ENCODE data around the gene FN3K. TPM values are rescaled to one million over a fixed set of nuclear protein-coding genes. Genes with fewer than 3 reads are reported as not detected.

Gene FN3K
- total and polyA plus RNA-seq, 2 of the 13 experiments (the other 11 are each of a cell fraction or from before 2014, with no cell fraction given), result 3.5 to 12.2 TPM

- TF ChIP-seq ZNF281 (CRISPR knock-in tag; IDR thresholded peaks at IDR 0.05; ENCODE audit: borderline replicate concordance), result peak; percentile 2; the same call in 1 of the 2 replicates
- peak; percentile 72; the same call in 1 of the 2 replicates for TF ChIP-seq KDM5B (CRISPR knock-in tag; IDR thresholded peaks at IDR 0.05; ENCODE audit: borderline replicate concordance)
- TF ChIP-seq ZNF768 (CRISPR knock-in tag; IDR thresholded peaks at IDR 0.05), result peak; percentile 48; the same call in 1 of the 2 replicates
- TF ChIP-seq POGK (CRISPR knock-in tag; conservative IDR thresholded peaks at IDR 0.05), result no peak
- TF ChIP-seq HDAC1 (CRISPR knock-in tag; IDR thresholded peaks at IDR 0.05), result peak; percentile 84
- peak; percentile 76; the same call in 1 of the 2 replicates for TF ChIP-seq ZBTB38 (CRISPR knock-in tag; IDR thresholded peaks at IDR 0.05)
- no peak for TF ChIP-seq ZNF263 (CRISPR knock-in tag; IDR thresholded peaks at IDR 0.05)
- TF ChIP-seq HBP1 (CRISPR knock-in tag; IDR thresholded peaks at IDR 0.05; ENCODE audit: low read depth), result no peak; the same call in 1 of the 2 replicates
- TF ChIP-seq RAD21 (CRISPR knock-in tag; IDR thresholded peaks at IDR 0.05), result peak; percentile 51
- TF ChIP-seq ZNF512 (CRISPR knock-in tag; IDR thresholded peaks at IDR 0.05), result peak; percentile 66; the same call in 1 of the 2 replicates
- peak; percentile 60 for TF ChIP-seq ZNF280B (CRISPR knock-in tag; IDR thresholded peaks at IDR 0.05; ENCODE audit: borderline replicate concordance)
- TF ChIP-seq ZBTB4 (CRISPR knock-in tag; IDR thresholded peaks at IDR 0.05; ENCODE audit: borderline replicate concordance), result peak; percentile 35; the same call in 1 of the 2 replicates
- 0 out of 2 replicates have a peak, but pooled peaks have one; percentile 37 for TF ChIP-seq ZNF614 (CRISPR knock-in tag; IDR thresholded peaks at IDR 0.05; ENCODE audit: borderline replicate concordance)
- no peak for TF ChIP-seq ADNP (CRISPR knock-in tag; IDR thresholded peaks at IDR 0.05)
Measured at GRCh38 chr17:82698974-82699442, 36.4 kb upstream of the FN3K start (continued).
